ENCODE data around the gene E2F2. TPM values are rescaled to one million over a fixed set of nuclear protein-coding genes. Genes with fewer than 3 reads are reported as not detected.

Gene E2F2
- polyA plus RNA-seq, 1 of the 3 experiments (the other 2 are of a cell fraction): 0.43 TPM

GRCh38 chr1:23477359-23478144 lies 53.5 kb downstream of the E2F2 start:
- Histone ChIP-seq H3K9me3 (no peaks in the 10 kb centered on the region), H3K4me2 (no peak overlapping the region), H3K9ac (no peak overlapping the region), H3K27me3 (ENCODE audit: insufficient read depth) (no peaks in the 10 kb centered on the region), H3F3A (replicated peaks; ENCODE audit: insufficient read depth) (peaks cover 18% of the 10 kb centered on the region), H3K79me2 (ENCODE audit: insufficient read depth) (peaks cover 62% of the 10 kb centered on the region), H3K27ac (ENCODE audit: low read depth in 2 of 2, low read length in 1 of 2) (no peak overlapping the region), H3K9me2 (no peaks in the 10 kb centered on the region), H3K4me3 (ENCODE audit: low read depth in 2 of 2, low read length in 1 of 2) (no peak overlapping the region), H3K4me1 (ENCODE audit: control insufficient read depth in 1 of 2, insufficient read depth in 2 of 2, low read depth in 1 of 2, low read length in 1 of 2) (peaks cover 6 to 9% of the 10 kb centered on the region in 2 experiments; a peak in 1 of 4 replicates), H3K36me3 (replicated peaks in 1 of 2; ENCODE audit: control insufficient read depth in 1 of 2, insufficient read depth in 2 of 2, low read length in 1 of 2) (no peaks in the 10 kb centered on the region), H2AFZ (ENCODE audit: low read depth) (no peak overlapping the region), H4K20me1 (ENCODE audit: insufficient read depth) (peaks cover 36% of the 10 kb centered on the region)
- ChIA-PET POLR2A (no interaction called here), CTCF (no interaction called here)
- WGBS (ENCODE audit: low lambda C conversion rate): 87% methylated on average over 8 of the region's 10 CpGs
- no peak for DNase-seq
- no peak for TF ChIP-seq MXI1 (IDR thresholded peaks at IDR 0.05; ENCODE audit: low read depth, low read length)
- no peak for TF ChIP-seq EZH2phosphoT487 (IDR thresholded peaks at IDR 0.05; ENCODE audit: borderline replicate concordance, low read depth)
- TF ChIP-seq NRF1 (IDR thresholded peaks at IDR 0.05; ENCODE audit: low read depth, low read length): no peak
- no peak for TF ChIP-seq EP300 (IDR thresholded peaks at IDR 0.05; ENCODE audit: borderline replicate concordance in 1 of 2, low read depth in 1 of 2, low read length in 1 of 2)
- no peak for TF ChIP-seq JUND (IDR thresholded peaks at IDR 0.05)
- no peak for TF ChIP-seq SIN3A (IDR thresholded peaks at IDR 0.05; ENCODE audit: borderline replicate concordance, low read depth, low read length)
- no peak for TF ChIP-seq RXRA (IDR thresholded peaks at IDR 0.05; ENCODE audit: borderline replicate concordance, low read depth)
- TF ChIP-seq POLR2AphosphoS5 (IDR thresholded peaks at IDR 0.05; ENCODE audit: low read depth, low read length): no peak
- no peak for TF ChIP-seq RAD21 (IDR thresholded peaks at IDR 0.05; ENCODE audit: low read length)
- TF ChIP-seq ELF1 (IDR thresholded peaks at IDR 0.05): no peak
- no peak for TF ChIP-seq ZBTB33 (IDR thresholded peaks at IDR 0.05; ENCODE audit: borderline replicate concordance, low read depth)
- no peak for TF ChIP-seq TCF12 (IDR thresholded peaks at IDR 0.05)

GRCh38 chr1:23475641-23476040 lies 55.4 kb downstream of the E2F2 start:
- WGBS (ENCODE audit: low lambda C conversion rate): 83% methylated on average over 3 of the region's 3 CpGs
- no peaks in the 10 kb centered on the region for H3K27me3 ChIP-seq (ENCODE audit: insufficient read depth)
- H3K9ac ChIP-seq: no peak overlapping the region
- H3F3A ChIP-seq (replicated peaks; ENCODE audit: insufficient read depth): peaks cover 18% of the 10 kb centered on the region
- H3K27ac ChIP-seq (ENCODE audit: low read depth in 2 of 2, low read length in 1 of 2): peak overlapping the region in 1 of 2 experiments; percentile 78; a peak in 2 of 4 replicates
- H3K79me2 ChIP-seq (ENCODE audit: insufficient read depth): peaks cover 55% of the 10 kb centered on the region
- peaks cover 6 to 9% of the 10 kb centered on the region in 2 experiments; a peak in 1 of 4 replicates for H3K4me1 ChIP-seq (ENCODE audit: control insufficient read depth in 1 of 2, insufficient read depth in 2 of 2, low read depth in 1 of 2, low read length in 1 of 2)
- peak overlapping the region; percentile 64; the same call in 1 of the 2 replicates for H3K4me2 ChIP-seq
- DNase-seq: no peak
- TF ChIP-seq POLR2AphosphoS5 (IDR thresholded peaks at IDR 0.05; ENCODE audit: low read depth, low read length) (no peak), RXRA (IDR thresholded peaks at IDR 0.05; ENCODE audit: borderline replicate concordance, low read depth) (no peak), ZBTB33 (IDR thresholded peaks at IDR 0.05; ENCODE audit: borderline replicate concordance, low read depth) (no peak), FOSL2 (IDR thresholded peaks at IDR 0.05; ENCODE audit: borderline replicate concordance, low read depth) (no peak), REST (IDR thresholded peaks at IDR 0.05; ENCODE audit: low read depth, low read length) (no peak), SMC3 (IDR thresholded peaks at IDR 0.05; ENCODE audit: low read depth, low read length) (no peak), GABPA (IDR thresholded peaks at IDR 0.05; ENCODE audit: low read depth) (no peak), FOXJ3 (CRISPR knock-in tag; IDR thresholded peaks at IDR 0.05) (no peak), SIN3A (IDR thresholded peaks at IDR 0.05; ENCODE audit: borderline replicate concordance, low read depth, low read length) (no peak)
- peaks cover 38% of the 10 kb centered on the region for H4K20me1 ChIP-seq (ENCODE audit: insufficient read depth)
- H2AFZ ChIP-seq (ENCODE audit: low read depth): no peak overlapping the region
- no peaks in the 10 kb centered on the region for H3K9me2 ChIP-seq
- ChIA-PET POLR2A (no interaction called here), CTCF (no interaction called here)
- H3K9me3 ChIP-seq: no peaks in the 10 kb centered on the region
- no peak overlapping the region; a peak in 1 of 4 replicates for H3K4me3 ChIP-seq (ENCODE audit: low read depth in 2 of 2, low read length in 1 of 2)
- H3K36me3 ChIP-seq (replicated peaks in 1 of 2; ENCODE audit: control insufficient read depth in 1 of 2, insufficient read depth in 2 of 2, low read length in 1 of 2): no peaks in the 10 kb centered on the region

All from SK-N-SH (cell line).